ENCODE measurements around the gene NRDC. TPM values are rescaled to one million over a fixed set of nuclear protein-coding genes. Genes with fewer than 3 reads are reported as not detected.
"Not testable (repeated sequence)": the region's sequence is repeated elsewhere in the genome, so short reads cannot be mapped to it uniquely, and the experiment has no call there.

The NRDC gene
- polyA plus RNA-seq, 4 donors, result 115 to 148 (median 129) TPM

- no peak for DNase-seq (ENCODE audit: low read depth in 4 of 4, low spot score in 3 of 4)
Observed at GRCh38 chr1:51898090-51898734, 19.7 kb upstream of the NRDC start.

GRCh38 chr1:51897699-51898031 lies 19.1 kb upstream of the NRDC start:
- DNase-seq (ENCODE audit: low read depth in 4 of 4, low spot score in 3 of 4), result no peak

- not testable (repeated sequence) for DNase-seq (ENCODE audit: low read depth in 4 of 4, low spot score in 3 of 4)
Observed at GRCh38 chr1:51894748-51895147, 16.2 kb upstream of the NRDC start.

GRCh38 chr1:51878308-51878615 lies 265 bp downstream of the NRDC start:
- DNase-seq (ENCODE audit: low read depth in 4 of 4, low spot score in 3 of 4), result no peak

- DNase-seq (ENCODE audit: low read depth in 4 of 4, low spot score in 3 of 4), result peak in 2 of 4 donors; percentile 8 to 28
Observed at GRCh38 chr1:51877434-51878307, 856 bp downstream of the NRDC start.

- no peak for DNase-seq (ENCODE audit: low read depth in 4 of 4, low spot score in 3 of 4)
Observed at GRCh38 chr1:51875836-51876235, 2.7 kb downstream of the NRDC start.

- no peak for DNase-seq (ENCODE audit: low read depth in 4 of 4, low spot score in 3 of 4)
Observed at GRCh38 chr1:51875291-51875772, 3.2 kb downstream of the NRDC start.

GRCh38 chr1:51873270-51873669 lies 5.3 kb downstream of the NRDC start:
- DNase-seq (ENCODE audit: low read depth in 4 of 4, low spot score in 3 of 4), result not testable (repeated sequence)

GRCh38 chr1:51871351-51871975 lies 7.1 kb downstream of the NRDC start:
- DNase-seq (ENCODE audit: low read depth in 4 of 4, low spot score in 3 of 4), result no peak

GRCh38 chr1:51870603-51871350 lies 7.8 kb downstream of the NRDC start:
- DNase-seq (ENCODE audit: low read depth in 4 of 4, low spot score in 3 of 4), result no peak

- no peak for DNase-seq (ENCODE audit: low read depth in 4 of 4, low spot score in 3 of 4)
Observed at GRCh38 chr1:51867479-51868232, 10.9 kb downstream of the NRDC start.

- no peak for DNase-seq (ENCODE audit: low read depth in 4 of 4, low spot score in 3 of 4)
Observed at GRCh38 chr1:51863384-51863783, 15.1 kb downstream of the NRDC start.

GRCh38 chr1:51861669-51862068 lies 16.9 kb downstream of the NRDC start:
- no peak for DNase-seq (ENCODE audit: low read depth in 4 of 4, low spot score in 3 of 4)

GRCh38 chr1:51859735-51860134 lies 18.8 kb downstream of the NRDC start:
- DNase-seq (ENCODE audit: low read depth in 4 of 4, low spot score in 3 of 4), result no peak

GRCh38 chr1:51859333-51859732 lies 19.2 kb downstream of the NRDC start:
- no peak for DNase-seq (ENCODE audit: low read depth in 4 of 4, low spot score in 3 of 4)

GRCh38 chr1:51858892-51859291 lies 19.6 kb downstream of the NRDC start:
- no peak for DNase-seq (ENCODE audit: low read depth in 4 of 4, low spot score in 3 of 4)

- DNase-seq (ENCODE audit: low read depth in 4 of 4, low spot score in 3 of 4), result no peak
Observed at GRCh38 chr1:51856745-51857144, 21.8 kb downstream of the NRDC start.

GRCh38 chr1:51855624-51856023 lies 22.9 kb downstream of the NRDC start:
- no peak for DNase-seq (ENCODE audit: low read depth in 4 of 4, low spot score in 3 of 4)

GRCh38 chr1:51853360-51853759 lies 25.2 kb downstream of the NRDC start:
- no peak for DNase-seq (ENCODE audit: low read depth in 4 of 4, low spot score in 3 of 4)

GRCh38 chr1:51851882-51852396 lies 26.6 kb downstream of the NRDC start:
- DNase-seq (ENCODE audit: low read depth in 4 of 4, low spot score in 3 of 4), result no peak

All from right renal pelvis (tissue), 4 donors.